ENCODE measurements around the gene PLA2G15. TPM values are rescaled to one million over a fixed set of nuclear protein-coding genes. Genes with fewer than 3 reads are reported as not detected.

PLA2G15 gene
- polyA plus RNA-seq, 4 donors, result 21.6 to 27.0 (median 22.9) TPM

DNA sequence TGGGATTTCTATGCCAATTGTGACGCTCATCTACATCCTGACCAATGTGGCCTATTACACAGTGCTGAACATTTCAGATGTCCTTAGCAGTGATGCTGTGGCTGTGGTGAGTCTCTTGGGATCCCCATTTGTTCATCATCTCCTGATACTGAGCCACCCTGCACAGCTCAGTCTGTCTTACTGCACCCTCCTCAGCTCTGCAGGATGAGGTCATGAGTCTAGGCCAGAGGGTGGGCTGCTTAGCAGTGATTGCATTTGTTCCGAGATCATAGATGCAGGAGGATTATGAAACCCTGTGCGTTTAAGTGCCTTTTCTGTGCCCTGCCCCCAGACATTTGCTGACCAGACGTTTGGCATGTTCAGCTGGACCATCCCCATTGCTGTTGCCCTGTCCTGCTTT lies 46.1 kb downstream of the PLA2G15 start:
- no peak for DNase-seq (ENCODE audit: low read depth in 4 of 4, low spot score in 2 of 4)

- DNase-seq (ENCODE audit: low read depth in 4 of 4, low spot score in 2 of 4), result no peak
Observed at GRCh38 chr16:68292425-68292824, 47.3 kb downstream of the PLA2G15 start.

DNA sequence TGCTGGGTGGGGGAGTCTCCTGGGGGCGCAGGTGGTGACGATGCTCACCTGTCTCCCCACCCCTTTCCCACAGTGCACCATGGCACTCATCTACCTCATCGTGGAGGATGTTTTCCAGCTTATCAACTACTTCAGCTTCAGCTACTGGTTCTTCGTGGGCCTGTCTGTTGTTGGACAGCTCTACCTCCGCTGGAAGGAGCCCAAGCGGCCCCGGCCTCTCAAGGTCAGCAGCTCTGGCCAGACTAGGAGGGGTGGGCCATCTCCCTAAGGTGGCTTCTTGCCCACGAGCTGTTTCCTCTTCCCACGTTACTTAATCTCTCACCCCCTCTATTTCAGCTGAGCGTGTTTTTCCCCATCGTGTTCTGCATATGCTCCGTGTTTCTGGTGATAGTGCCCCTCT lies 51.1 kb downstream of the PLA2G15 start:
- DNase-seq (ENCODE audit: low read depth in 4 of 4, low spot score in 2 of 4), result no peak

- no peak for DNase-seq (ENCODE audit: low read depth in 4 of 4, low spot score in 2 of 4)
Observed at GRCh38 chr16:68296693-68297092, 51.5 kb downstream of the PLA2G15 start.

GRCh38 chr16:68297908-68298307 lies 52.7 kb downstream of the PLA2G15 start:
- DNase-seq (ENCODE audit: low read depth in 4 of 4, low spot score in 2 of 4), result no peak

- DNase-seq (ENCODE audit: low read depth in 4 of 4, low spot score in 2 of 4), result no peak
Observed at GRCh38 chr16:68298312-68298711, 53.1 kb downstream of the PLA2G15 start.

DNA sequence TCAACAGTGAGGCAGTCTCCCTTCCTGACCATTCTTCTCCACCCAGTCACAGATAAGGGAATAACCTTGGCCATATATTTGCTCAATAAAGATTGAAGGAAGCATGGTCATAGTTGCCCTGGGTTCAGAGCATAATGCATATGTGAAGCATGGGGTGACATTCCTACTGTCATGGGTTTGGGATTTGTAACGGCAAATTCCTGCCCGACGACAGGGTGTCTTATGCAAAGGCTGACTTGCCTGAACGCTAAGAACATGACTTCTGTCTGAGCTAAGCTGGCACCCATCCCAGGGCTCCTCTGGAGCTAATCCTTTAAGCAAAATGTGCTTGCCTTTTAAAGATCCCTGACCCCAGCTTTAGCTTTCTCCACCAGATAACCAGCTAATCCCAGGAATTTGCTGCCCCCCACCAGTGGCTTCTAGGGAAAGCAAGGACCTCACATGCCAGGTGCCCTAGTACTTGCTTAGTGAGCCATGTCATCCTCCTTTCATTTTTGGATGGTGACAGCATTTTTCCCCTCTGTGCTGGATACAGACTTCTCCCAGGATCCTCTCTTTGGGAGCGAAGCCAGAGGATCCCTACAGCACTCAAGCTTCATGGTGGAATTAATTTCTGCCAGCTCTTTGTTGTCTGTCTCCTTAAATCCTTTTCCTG lies 53.9 kb downstream of the PLA2G15 start:
- no peak for DNase-seq (ENCODE audit: low read depth in 4 of 4, low spot score in 2 of 4)

- DNase-seq (ENCODE audit: low read depth in 4 of 4, low spot score in 2 of 4), result no peak
Observed at GRCh38 chr16:68299571-68300453, 54.6 kb downstream of the PLA2G15 start.

DNA sequence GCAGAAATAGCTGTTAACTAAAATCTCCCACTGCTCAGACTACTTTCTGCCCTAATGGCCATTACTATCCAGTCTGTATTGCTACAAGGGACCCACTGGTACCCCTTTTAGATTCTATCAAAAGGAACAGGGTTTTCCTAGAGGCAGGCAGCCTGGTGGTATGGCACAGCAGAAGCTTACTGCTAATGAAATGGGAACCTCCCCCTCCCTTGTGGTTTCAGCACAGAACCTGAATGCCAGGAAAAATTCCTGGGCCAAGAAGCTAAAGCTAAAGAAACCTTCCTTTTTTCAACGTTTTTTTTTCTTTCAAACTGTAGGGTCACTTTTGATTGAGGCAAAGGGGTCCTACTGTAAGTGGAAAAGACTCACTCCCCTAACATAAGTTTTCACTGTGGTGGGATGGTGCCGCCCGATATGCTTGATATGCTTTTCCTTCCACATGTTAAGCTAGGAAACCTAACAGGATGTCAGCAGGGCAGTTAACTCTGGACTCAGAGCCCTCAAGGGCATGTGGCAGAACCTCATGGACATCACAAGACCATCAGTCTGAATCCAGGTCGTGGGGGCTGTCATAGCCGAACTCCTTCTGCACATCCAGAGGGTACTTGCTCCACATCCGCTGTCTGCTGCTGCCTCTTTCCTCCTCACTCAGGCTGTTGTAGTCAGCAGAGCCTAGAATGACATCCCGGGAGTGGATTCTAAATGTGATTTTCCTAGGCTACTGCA lies 55.7 kb downstream of the PLA2G15 start:
- DNase-seq (ENCODE audit: low read depth in 4 of 4, low spot score in 2 of 4), result no peak

DNA sequence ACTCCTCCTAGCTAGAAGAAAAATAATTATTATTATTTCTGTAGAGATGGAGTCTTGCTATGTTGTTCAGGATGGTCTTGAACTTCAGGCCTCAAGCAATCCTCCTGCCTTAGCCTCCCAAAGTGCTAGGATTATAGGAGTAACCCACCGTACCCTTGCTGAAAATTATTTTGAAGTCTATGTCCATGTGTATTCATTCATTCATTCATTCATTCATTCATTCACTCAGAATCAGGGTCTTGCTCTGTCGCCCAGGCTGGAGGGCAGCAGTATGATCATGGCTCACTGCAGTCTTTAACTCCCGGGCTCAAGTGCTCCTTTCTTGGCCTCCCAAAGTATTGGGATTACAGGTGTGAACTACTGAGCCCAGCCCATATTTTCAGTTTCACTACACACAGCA lies 61.5 kb downstream of the PLA2G15 start:
- no peak for DNase-seq (ENCODE audit: low read depth in 4 of 4, low spot score in 2 of 4)

- no peak for DNase-seq (ENCODE audit: low read depth in 4 of 4, low spot score in 2 of 4)
Observed at GRCh38 chr16:68309799-68310198, 64.6 kb downstream of the PLA2G15 start.

DNA sequence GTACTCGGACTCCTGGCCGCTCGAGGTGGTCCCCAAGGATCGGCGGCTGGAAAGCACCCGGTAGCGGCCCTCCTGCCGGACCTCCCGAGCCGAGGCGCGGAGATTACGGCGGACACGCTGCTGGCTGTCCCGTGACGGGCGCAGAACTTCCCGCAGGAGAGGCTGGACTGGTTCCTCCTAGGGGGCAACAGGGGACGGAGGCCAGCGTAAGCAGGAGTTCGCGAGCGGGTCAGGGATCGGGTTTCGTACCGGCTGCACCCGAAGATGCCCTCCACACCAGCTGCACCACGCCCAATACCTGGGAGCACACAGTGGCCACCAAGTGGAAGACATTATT lies 65.2 kb downstream of the PLA2G15 start:
- no peak for DNase-seq (ENCODE audit: low read depth in 4 of 4, low spot score in 2 of 4)

Other genes with a start within 250 kb of the PLA2G15 start
- gene DPEP2, start 245.9 kb upstream of the PLA2G15 start, polyA plus RNA-seq (ENCODE audit: insufficient read length in 4 of 4), result 1 to 10 TPM in 1 of 4 donors, under 1 TPM in 3; 0.45 to 1.1 (median 0.78) TPM
- not detected for gene DPEP2NB, start 229.5 kb upstream of the PLA2G15 start, polyA plus RNA-seq (ENCODE audit: insufficient read length in 4 of 4)
- gene DDX28, start 222.1 kb upstream of the PLA2G15 start, polyA plus RNA-seq (ENCODE audit: insufficient read length in 4 of 4), result 10 to 100 TPM in 3 of 4 donors, 1 to 10 TPM in 1; 9.0 to 13.7 (median 10.9) TPM
- 10 to 100 TPM; 13.5 to 19.5 (median 15.5) TPM for gene DUS2, start 222.1 kb upstream of the PLA2G15 start, polyA plus RNA-seq (ENCODE audit: insufficient read length in 4 of 4)
- gene NFATC3, start 160.0 kb upstream of the PLA2G15 start, polyA plus RNA-seq (ENCODE audit: insufficient read length in 4 of 4), result 10 to 100 TPM; 30.8 to 35.5 (median 32.9) TPM
- gene ESRP2, start 9.2 kb upstream of the PLA2G15 start, polyA plus RNA-seq (ENCODE audit: insufficient read length in 4 of 4), result 10 to 100 TPM; 25.5 to 44.0 (median 32.1) TPM
- gene SLC7A6, start 19.2 kb downstream of the PLA2G15 start, polyA plus RNA-seq (ENCODE audit: insufficient read length in 4 of 4), result 10 to 100 TPM; 12.1 to 20.3 (median 14.8) TPM
- 10 to 100 TPM; 19.5 to 26.4 (median 23.0) TPM for gene SLC7A6OS, start 65.6 kb downstream of the PLA2G15 start, polyA plus RNA-seq (ENCODE audit: insufficient read length in 4 of 4)
- 10 to 100 TPM; 39.4 to 71.5 (median 61.7) TPM for gene PRMT7, start 65.6 kb downstream of the PLA2G15 start, polyA plus RNA-seq (ENCODE audit: insufficient read length in 4 of 4)
- 1 to 10 TPM; 1.1 to 2.4 (median 1.7) TPM for gene SMPD3, start 203.1 kb downstream of the PLA2G15 start, polyA plus RNA-seq (ENCODE audit: insufficient read length in 4 of 4)

Measured in left renal cortex interstitium (tissue), 4 donors.